Ovary (tissue), 3 donors: ENCODE data around the gene PRPF40A.

ENCODE experiments used
- CTCF ChIP-seq, 3 donors: fragments of 450-650 bp in 2 of 3; fragments of 200-600 bp in 1 of 3; IDR thresholded peaks; one replicate each; pipeline versions ENCODE4 v1.5.1 to v1.8.0; 2016 to 2022; ENCODE audit warnings: antibody characterized with exemption in 3 of 3, mild to moderate bottlenecking in 1 of 3
- POLR2A ChIP-seq: fragments of 450-650 bp; IDR thresholded peaks from one replicate; pipeline ENCODE4 v1.6.1; 2017; ENCODE audit warnings: antibody characterized with exemption, mild to moderate bottlenecking, moderate library complexity
- donor health status: DM: no; HTN: no; CAD: no.

GRCh38 chr2:152755029-152755428 lies 37.8 kb upstream of the PRPF40A start:
- TF ChIP-seq CTCF (IDR thresholded peaks at IDR 0.05) = no peak
- no peak for TF ChIP-seq POLR2A
